Measurements from ENCODE around the gene MTA3. TPM values are rescaled to one million over a fixed set of nuclear protein-coding genes. Genes with fewer than 3 reads are reported as not detected.

MTA3 gene
- polyA plus RNA-seq, 12 donors = 19.0 to 67.1 (median 31.1) TPM; not detected in 1

- DNase-seq = no peak
Observed at GRCh38 chr2:42658306-42658705, 89.9 kb downstream of the MTA3 start.

- DNase-seq = no peak
Observed at GRCh38 chr2:42659609-42660008, 91.2 kb downstream of the MTA3 start.

DNA sequence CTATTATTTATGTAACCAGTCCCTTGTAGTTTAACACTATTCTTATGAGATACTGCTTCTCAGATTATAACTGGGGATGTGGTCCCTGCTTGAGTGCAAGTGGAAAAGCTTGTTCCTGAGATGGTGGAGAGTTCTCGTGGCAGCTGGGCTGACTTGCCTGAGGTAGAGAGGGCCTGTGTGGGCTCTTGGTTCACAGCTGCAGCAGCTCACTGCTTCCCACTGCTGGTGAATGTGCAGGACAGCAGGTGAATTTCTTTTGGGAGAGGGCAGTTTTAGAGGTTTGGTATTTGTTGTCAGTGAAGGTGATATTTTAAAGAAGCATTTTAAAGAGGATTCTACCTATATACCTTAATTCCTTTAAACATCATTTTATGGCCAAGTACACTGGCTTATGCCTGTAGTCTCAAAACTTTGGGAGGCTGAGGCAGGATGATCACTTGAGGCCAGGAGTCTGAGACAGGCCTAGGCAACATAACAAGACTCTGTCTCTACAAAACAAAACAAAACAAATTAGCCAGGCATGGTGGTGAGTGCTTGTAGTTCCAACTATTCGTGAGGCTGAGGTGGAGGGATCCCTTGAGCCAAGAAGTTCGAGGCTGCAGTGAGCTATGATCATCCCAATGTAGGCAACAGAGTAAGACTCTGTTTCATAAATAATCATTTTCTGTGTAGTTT, 94.8 kb downstream of the MTA3 start:
- DNase-seq = peak; percentile 71

GRCh38 chr2:42663828-42664227, 95.4 kb downstream of the MTA3 start:
- DNase-seq = no peak

DNA sequence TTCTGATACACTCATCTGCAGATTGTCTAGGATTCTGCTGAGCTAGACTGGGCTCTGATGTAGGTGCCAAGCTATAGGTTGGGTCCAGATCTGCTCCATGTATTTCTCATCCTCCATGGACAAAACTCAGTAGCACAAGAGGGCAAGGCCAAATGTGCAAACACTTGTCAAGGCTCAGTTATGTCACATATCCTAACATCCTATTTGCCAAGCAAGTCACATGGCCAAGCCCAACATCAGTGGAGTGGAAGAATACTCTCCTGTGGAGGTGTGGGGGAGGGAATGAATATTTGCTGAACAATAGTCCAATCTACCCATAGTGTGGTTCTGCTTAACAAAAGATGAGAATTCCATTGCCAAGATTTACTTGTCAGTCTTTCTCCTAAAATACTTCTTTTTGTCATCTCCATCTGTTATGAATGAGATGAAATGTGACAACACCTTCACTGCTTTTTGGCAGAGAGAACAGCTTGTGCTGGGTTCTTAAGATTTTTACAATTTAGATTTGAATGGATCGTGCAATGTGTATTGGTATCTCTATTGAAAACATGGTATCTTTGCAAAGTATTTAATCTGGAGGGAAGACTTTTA, 105.7 kb downstream of the MTA3 start:
- DNase-seq = no peak

- DNase-seq = no peak
Observed at GRCh38 chr2:42675815-42676214, 107.4 kb downstream of the MTA3 start.

DNA sequence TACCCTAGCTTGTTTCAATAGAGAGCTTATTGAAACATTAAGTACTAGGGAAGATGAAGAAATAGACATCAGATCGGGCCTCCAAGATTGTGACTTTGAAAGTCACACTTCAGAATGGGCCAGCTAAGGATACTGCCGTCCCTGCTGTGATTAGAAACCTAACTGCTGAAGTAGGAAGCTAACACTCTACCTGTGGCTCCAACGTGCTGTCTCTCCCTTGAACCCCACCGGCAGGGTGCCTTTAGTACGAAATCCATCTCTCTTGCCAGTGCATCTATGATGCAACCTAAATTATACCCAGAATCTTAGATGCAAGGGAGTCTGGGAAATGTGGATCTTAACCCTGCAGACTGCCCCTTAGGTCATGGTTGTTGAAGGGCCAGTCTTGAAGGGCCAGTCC, 116.9 kb downstream of the MTA3 start:
- no peak for DNase-seq

- no peak for DNase-seq
Observed at GRCh38 chr2:42693013-42693615, 124.7 kb downstream of the MTA3 start.

GRCh38 chr2:42693688-42694479, 125.5 kb downstream of the MTA3 start:
- no peak for DNase-seq

DNA sequence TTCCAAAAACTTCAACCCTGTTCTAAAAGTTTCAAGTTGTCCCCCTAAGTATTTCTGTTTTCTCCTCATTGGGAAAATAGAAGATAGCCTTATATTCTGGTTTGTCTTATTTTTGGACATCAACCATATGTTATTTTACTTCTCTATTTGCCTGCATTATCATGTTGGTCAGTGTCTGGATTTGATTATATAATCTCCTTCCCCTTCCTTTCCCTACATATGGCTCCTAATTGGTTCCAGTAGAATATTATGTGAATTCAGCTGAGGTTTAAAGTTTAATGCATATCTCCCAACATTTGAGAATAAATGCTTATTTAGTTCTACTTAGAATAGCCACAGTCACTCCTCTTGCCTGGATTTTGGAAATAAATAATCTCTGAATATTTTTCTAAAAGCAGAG, 128.6 kb downstream of the MTA3 start:
- DNase-seq = no peak

DNA sequence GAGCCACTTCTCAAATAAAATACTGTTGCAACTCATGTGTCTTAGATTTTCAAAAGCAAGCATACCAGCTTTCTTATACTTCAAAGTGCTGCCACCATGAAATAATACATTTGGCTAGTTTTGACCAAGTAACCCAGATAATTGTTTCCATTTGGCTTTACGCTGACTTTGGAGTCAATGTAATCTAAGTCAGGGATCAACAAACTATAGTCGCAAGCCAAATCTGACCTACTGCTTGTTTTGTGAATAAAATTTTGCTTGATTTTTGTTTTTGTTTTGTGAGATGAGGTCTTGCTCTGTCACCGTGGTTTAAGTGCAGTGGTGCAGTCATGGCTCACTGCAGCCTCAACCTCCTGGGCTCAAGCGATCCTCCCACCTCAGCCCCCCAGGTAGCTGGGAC, 130.5 kb downstream of the MTA3 start:
- DNase-seq = no peak

DNA sequence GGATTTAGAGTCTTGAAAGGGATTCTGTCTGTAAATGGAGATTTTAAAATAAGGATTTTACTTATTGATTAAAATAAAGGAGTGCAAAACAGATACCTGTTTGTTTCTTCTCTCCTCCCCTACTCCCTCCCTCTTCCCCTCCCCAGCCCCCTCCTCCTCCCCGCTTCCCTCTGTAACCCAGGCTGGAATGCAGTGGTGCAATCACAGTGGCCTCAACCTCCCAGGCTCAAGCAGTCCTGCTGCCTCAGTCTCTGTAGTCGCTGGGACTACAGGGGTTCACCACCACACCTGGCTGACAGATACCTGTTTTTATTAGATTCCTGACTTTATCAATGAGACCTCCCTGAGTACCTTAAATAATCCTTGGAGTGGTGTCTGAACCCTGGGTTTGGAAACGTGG, 138.4 kb downstream of the MTA3 start:
- no peak for DNase-seq

DNA sequence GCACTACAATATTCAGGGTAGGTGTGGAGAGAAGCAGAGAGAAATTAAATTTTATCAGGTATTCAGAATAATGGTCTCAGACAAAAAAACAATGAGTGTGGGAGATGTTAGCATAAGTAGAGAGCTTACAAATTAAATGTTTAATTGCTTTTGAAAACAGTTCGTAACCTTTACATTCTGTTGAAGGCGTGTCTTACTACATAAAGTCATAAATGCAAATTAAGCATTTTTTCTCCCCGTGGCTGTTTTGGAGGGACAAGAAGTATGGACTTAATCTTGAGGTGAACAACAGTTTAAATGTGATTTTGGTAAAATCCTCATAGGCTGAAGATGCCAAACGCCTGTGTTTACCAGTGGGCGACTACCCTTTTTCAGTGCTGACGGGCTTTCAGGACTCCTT, 139.7 kb downstream of the MTA3 start:
- DNase-seq = no peak

- no peak for DNase-seq
Observed at GRCh38 chr2:42711896-42712295, 143.5 kb downstream of the MTA3 start.

- DNase-seq = no peak
Observed at GRCh38 chr2:42712934-42713333, 144.5 kb downstream of the MTA3 start.

- no peak for DNase-seq
Observed at GRCh38 chr2:42713920-42714319, 145.5 kb downstream of the MTA3 start.

GRCh38 chr2:42714686-42715085, 146.3 kb downstream of the MTA3 start:
- no peak for DNase-seq

DNA sequence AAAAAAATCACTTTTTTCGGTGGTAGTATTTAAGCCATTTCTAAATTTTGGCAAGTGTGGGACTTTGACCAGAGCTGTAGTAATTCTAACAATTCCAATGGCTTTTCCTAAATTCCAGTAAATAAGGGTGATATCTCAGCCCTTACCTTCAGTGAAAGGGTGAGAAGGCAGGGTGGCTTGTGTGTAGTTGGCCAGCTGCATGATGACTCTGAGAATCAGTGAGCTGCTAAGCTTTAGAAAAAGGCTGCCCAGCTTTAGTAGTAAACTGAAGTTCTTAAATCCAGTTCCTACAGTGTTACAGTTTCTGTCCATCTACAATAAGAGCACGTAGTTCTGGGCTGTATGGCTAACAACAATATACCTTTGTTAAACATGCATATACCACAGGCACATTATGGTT, 153.5 kb downstream of the MTA3 start:
- DNase-seq = no peak

DNA sequence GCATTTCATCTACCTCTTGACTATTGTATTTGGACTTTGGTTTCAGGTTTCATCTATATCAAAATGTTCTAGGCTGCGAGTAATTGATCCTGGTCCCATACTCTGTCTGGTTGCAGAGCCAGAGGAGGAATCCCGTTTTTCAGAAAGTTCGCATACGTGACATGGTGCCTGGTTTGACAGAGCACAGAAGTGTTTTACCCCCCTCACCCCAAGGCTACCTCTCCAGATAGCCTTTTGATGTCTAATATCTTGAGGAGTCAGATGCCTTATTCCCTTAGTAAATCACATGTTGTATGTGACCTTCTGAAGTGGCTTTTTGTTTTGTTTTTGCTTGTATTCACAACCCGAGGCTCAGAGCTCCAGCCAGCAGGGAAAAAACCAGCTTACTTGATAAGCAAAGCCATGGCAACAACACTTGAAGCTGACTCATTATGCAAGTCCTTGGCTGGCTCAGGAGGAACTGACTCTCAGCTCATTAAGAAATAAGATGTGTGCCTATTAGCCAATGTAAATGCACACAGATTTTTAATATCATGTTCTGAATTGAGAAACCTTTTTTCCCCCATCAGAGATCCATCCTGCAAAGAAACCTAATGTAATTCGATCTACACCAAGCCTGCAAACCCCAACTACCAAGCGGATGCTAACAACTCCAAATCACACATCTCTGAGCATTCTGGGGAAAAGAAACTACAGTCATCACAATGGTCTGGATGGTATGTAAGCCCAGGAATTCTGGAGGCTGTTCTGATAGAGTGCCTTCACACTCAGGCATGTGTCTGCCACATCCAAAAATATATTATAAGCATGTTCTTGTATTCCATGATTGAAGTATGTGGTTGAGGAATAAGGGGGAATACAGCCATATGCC, 154.1 kb downstream of the MTA3 start:
- DNase-seq = peak; percentile 3

DNA sequence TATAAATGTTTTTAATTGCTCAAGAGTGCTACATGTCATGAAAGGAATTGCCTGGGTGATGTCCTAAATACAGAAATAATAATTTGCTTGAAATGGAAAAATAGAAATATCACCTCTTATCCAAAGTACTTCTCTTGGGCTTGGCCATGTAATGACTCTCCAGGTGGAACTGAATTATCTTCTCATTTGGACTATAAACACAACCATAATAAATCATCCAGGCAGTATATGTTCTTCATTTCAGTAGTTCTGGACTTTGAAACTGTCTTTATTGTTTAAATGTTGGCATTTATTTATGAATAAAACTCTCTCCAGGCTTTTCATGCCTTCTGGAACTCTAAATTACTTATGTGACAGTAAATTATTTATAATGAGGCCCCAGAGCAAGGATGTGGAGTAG, 155.0 kb downstream of the MTA3 start:
- DNase-seq = no peak

DNA sequence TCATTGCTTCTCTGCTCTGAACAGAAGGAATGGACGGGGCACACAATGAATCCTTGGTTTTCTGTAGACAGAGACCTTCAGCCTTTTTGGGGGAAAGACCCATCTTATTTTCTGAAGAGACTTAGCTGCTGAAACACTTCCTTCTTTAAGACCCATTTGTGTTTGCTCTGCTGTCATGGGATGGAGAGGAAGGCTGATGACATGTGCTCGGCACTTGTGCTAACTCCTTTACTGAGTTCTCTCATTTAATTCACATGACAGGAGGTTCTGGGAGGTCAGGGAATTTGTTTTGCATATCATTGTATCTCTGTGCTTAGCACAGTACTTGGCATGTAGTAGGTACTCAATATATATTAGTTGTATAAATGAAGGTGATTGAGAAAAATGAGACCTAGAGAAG, 156.5 kb downstream of the MTA3 start:
- DNase-seq = no peak

DNA sequence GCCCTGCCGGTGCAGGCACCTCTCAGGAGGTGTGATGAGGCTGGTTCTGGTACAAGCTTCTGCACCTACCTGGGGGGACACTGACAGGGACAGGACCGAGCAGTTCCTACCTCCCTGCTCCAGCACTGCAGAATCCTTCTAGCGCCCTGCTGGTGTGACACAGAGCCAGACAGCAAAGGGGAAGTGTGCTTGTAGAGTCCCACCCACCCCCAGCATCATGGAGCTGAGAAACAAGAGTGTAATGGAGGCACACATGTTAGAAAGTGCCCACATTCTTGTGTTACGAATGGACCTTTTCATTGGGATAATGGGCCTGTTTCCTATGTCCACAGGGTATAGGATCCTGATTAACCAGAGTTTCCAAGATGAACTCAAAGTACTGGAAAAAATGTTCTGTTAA, 157.2 kb downstream of the MTA3 start:
- DNase-seq = no peak
